GM23338 (cell line): ENCODE measurements around the gene MCUR1.

Experiments used
- CTCF ChIP-seq, 2 experiments: fragments of 200-600 bp in 1 of 2; sonication (generic) in 1 of 2; conservative IDR thresholded peaks; 2 replicates each; pipeline versions ENCODE4 v1.5.1 to v1.6.1; 2016 to 2017; ENCODE audit warnings: antibody characterized with exemption in 2 of 2, low read depth in 2 of 2, mild to moderate bottlenecking in 2 of 2, moderate library complexity in 1 of 2
- EZH2 ChIP-seq: fragments of 200-600 bp; sonication (generic); IDR thresholded peaks from one replicate; pipeline ENCODE4 v1.8.0; 2017; ENCODE audit warnings: antibody characterized with exemption, mild to moderate bottlenecking, low read depth; ENCODE audit not compliant: unreplicated experiment
- EZH2phosphoT487 ChIP-seq: fragments of 200-600 bp; sonication (generic); IDR thresholded peaks from one replicate; pipeline ENCODE4 v1.8.1; 2018; ENCODE audit warnings: antibody characterized with exemption; ENCODE audit not compliant: unreplicated experiment
- JUNB ChIP-seq: IDR thresholded peaks from one replicate; pipeline ENCODE4 v1.6.1; 2016; ENCODE audit warnings: antibody characterized with exemption; ENCODE audit not compliant: unreplicated experiment
- NANOG ChIP-seq: IDR thresholded peaks from 2 replicates; pipeline ENCODE4 v1.6.1; 2016; ENCODE audit warnings: antibody characterized with exemption, borderline replicate concordance
- POLR2AphosphoS5 ChIP-seq: IDR thresholded peaks from 2 replicates; pipeline ENCODE4 v1.6.1; 2016; ENCODE audit warnings: antibody characterized with exemption, low read depth
- STAT1 ChIP-seq: IDR thresholded peaks from one replicate; pipeline ENCODE4 v1.6.1; 2016; ENCODE audit warnings: antibody characterized with exemption; ENCODE audit not compliant: unreplicated experiment

GRCh38 chr6:13836170-13836569 lies 21.8 kb upstream of the MCUR1 start:
- TF ChIP-seq NANOG (no peak), CTCF (conservative IDR thresholded peaks at IDR 0.05; ENCODE audit: low read depth in 2 of 2) (no peak), STAT1 (no peak), POLR2AphosphoS5 (no peak), JUNB (no peak), EZH2 (no peak), EZH2phosphoT487 (no peak)
